AG04450 (cell line): ENCODE data around the gene RIC3. TPM values are rescaled to one million over a fixed set of nuclear protein-coding genes. Genes with fewer than 3 reads are reported as not detected.
A peak's percentile ranks its signal among the peaks of the same experiment; 100 is the strongest.

Experiments
- CTCF ChIA-PET: fragments of 300-600, 350-600 bp; formaldehyde crosslinking; extraction: SDS; loops from one replicate; lab custom pipeline; 2022; ENCODE audit warnings: antibody characterized with exemption, inconsistent platforms; lab: Charles Lee
- POLR2A ChIA-PET: fragments of 350-600 bp; formaldehyde crosslinking; extraction: SDS; loops from one replicate; lab custom pipeline; 2021; ENCODE audit warnings: antibody characterized with exemption, inconsistent platforms; lab: Yijun Ruan, JAX
- DNase-seq: peaks from one replicate; pipeline ENCODE4 v3.0.0-alpha.2; 2011; ENCODE audit warnings: low read depth, low spot score
- H3K27ac ChIP-seq: one replicate; pipeline ENCODE4 v1.5.1; 2012; ENCODE audit warnings: low read depth, low read length, control low read depth
- H3K27me3 ChIP-seq: one replicate; pipeline ENCODE4 v1.6.0; 2012; ENCODE audit warnings: low read length; ENCODE audit not compliant: control insufficient read depth, insufficient read depth
- H3K4me3 ChIP-seq: 2 replicates; pipeline ENCODE4 v1.5.1; 2011; ENCODE audit warnings: mild to moderate bottlenecking, low read depth, low read length, control low read depth
- H3K9me3 ChIP-seq: 2 replicates; pipeline ENCODE4 v1.5.1; 2012; ENCODE audit warnings: low read length; ENCODE audit not compliant: control insufficient read depth, insufficient read depth
- CTCF ChIP-seq: IDR thresholded peaks from 2 replicates; pipeline ENCODE4 v1.5.1; 2011; ENCODE audit warnings: low read depth, low read length, control low read depth, inconsistent platforms
- polyA plus RNA-seq: library from polyadenylated mRNA; depleted of rRNA; stranded (reverse); fragments of >200 nt; gene quantifications from 2 replicates; pipeline ENCODE4 v1.2.3, GENCODE V29; 2011

Gene RIC3
- polyA plus RNA-seq, 1 experiment: not detected

- H3K27me3 ChIP-seq: no peaks in the 10 kb centered on the region
- H3K9me3 ChIP-seq: no peaks in the 10 kb centered on the region
- no peak for TF ChIP-seq CTCF
- no peak for DNase-seq
- POLR2A ChIA-PET: no interaction called here
- no peak overlapping the region for H3K27ac ChIP-seq
- CTCF ChIA-PET: interaction anchor here (0.9 to 21.0 kb wide), 4 partner anchors 10 to 87 kb away, joined by 3 to 992 read pairs (median 225); no protein-coding TSS in a partner anchor
- no peak overlapping the region for H3K4me3 ChIP-seq
Measured at GRCh38 chr11:8094656-8095055, 74.2 kb downstream of the RIC3 start.

- H3K27ac ChIP-seq: no peak overlapping the region
- TF ChIP-seq CTCF: no peak
- DNase-seq: no peak
- H3K4me3 ChIP-seq: no peak overlapping the region
- H3K9me3 ChIP-seq: no peaks in the 10 kb centered on the region
- ChIA-PET CTCF (interaction anchor here (0.5 to 21.0 kb wide), 6 partner anchors 10 to 490 kb away, joined by 3 to 992 read pairs (median 36); partner anchors contain the start of gene EIF3F), POLR2A (no interaction called here)
- no peaks in the 10 kb centered on the region for H3K27me3 ChIP-seq
Measured at GRCh38 chr11:8093931-8094575, 74.8 kb downstream of the RIC3 start.

- Histone ChIP-seq H3K27me3 (no peaks in the 10 kb centered on the region), H3K9me3 (no peaks in the 10 kb centered on the region), H3K27ac (no peak overlapping the region), H3K4me3 (no peak overlapping the region)
- CTCF ChIA-PET: interaction anchor here (0.6 to 21.0 kb wide), 14 partner anchors 11 to 318 kb away, joined by 3 to 992 read pairs (median 8); partner anchors contain the start of genes EIF3F and TUB
- TF ChIP-seq CTCF: peak; percentile 84
- no peak for DNase-seq
- POLR2A ChIA-PET: interaction anchor here (1.0 kb wide), 1 partner anchor 86 kb away, joined by 4 read pairs; no protein-coding TSS in a partner anchor
Measured at GRCh38 chr11:8092587-8093424, 76.0 kb downstream of the RIC3 start.

GRCh38 chr11:8091721-8092120, 77.1 kb downstream of the RIC3 start:
- no peak for DNase-seq
- TF ChIP-seq CTCF: no peak
- CTCF ChIA-PET: interaction anchor here (0.9 to 21.0 kb wide), 25 partner anchors 8 to 199 kb away, joined by 3 to 992 read pairs (median 9); partner anchors contain the start of gene TUB
- POLR2A ChIA-PET: no interaction called here
- H3K4me3 ChIP-seq: no peak overlapping the region
- H3K27ac ChIP-seq: no peak overlapping the region
- H3K27me3 ChIP-seq: no peaks in the 10 kb centered on the region
- no peaks in the 10 kb centered on the region for H3K9me3 ChIP-seq
